ENCODE results near the gene RBM20. TPM values are rescaled to one million over a fixed set of nuclear protein-coding genes. Genes with fewer than 3 reads are reported as not detected.

The RBM20 gene
- polyA plus RNA-seq, 1 donor (not counting 4 experiments of a cell fraction or from before 2014, with no cell fraction given): 0.01 TPM

DNA sequence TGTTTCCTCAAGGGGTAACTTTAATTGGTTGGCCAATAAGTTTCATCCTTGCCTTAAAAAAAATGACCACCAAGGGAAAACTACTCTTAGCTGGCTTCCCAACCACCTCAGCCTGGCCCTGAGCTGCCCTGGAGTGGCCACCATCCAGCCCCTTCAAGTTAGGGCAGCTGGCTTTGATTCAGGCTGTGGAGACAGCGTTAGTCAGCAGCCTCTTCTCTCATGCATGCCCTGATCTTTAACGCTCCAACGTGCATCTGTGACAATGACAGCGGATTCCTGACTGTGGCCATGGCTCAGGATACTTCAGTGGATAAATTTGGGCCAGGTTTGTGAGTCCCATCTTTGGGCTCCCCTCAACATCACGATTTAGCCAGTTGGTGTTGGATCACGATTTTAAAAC lies 111.6 kb downstream of the RBM20 start:
- Histone ChIP-seq H4K20me1 (ENCODE audit: control insufficient read depth, extremely low read depth, insufficient read depth, low read length) (no peaks in the 10 kb centered on the region), H2AFZ (ENCODE audit: control insufficient read depth, low read length) (no peak overlapping the region), H3K4me1 (ENCODE audit: control insufficient read depth, extremely low read depth, insufficient read depth, low read length) (peaks cover 13% of the 10 kb centered on the region), H3K27ac (ENCODE audit: control insufficient read depth, insufficient read depth, low read length) (no peak overlapping the region), H3K36me3 (ENCODE audit: control insufficient read depth in 2 of 2, extremely low read depth in 1 of 2, insufficient read depth in 2 of 2, low read length in 2 of 2) (no peaks in the 10 kb centered on the region), H3K79me2 (ENCODE audit: control insufficient read depth, insufficient read depth, low read length) (no peaks in the 10 kb centered on the region), H3K4me3 (ENCODE audit: control insufficient read depth in 2 of 3, extremely low read depth in 1 of 3, insufficient read depth in 2 of 3, low read depth in 1 of 3, low read length in 3 of 3) (no peak overlapping the region), H3K9me3 (ENCODE audit: control insufficient read depth, low read depth, low read length) (no peaks in the 10 kb centered on the region), H3K9me1 (ENCODE audit: control insufficient read depth, extremely low read depth, insufficient read depth, low read length) (no peaks in the 10 kb centered on the region), H3K9ac (ENCODE audit: control insufficient read depth, extremely low read depth, insufficient read depth, low read length) (no peak overlapping the region), H3K27me3 (ENCODE audit: control insufficient read depth, extremely low read depth, insufficient read depth, low read length) (no peaks in the 10 kb centered on the region), H3K4me2 (ENCODE audit: control insufficient read depth, extremely low read depth, insufficient read depth, low read depth, low read length) (no peak overlapping the region)
- FAIRE-seq (no peak), DNase-seq (ENCODE audit: low read depth, low spot score) (no peak)
- dilution Hi-C loops (cut with MboI; ENCODE audit: extremely low pct_ligation_motif_present, low sequenced_read_pairs): no loop called here
- TF ChIP-seq EZH2 (IDR thresholded peaks at IDR 0.05; ENCODE audit: low read length): no peak
- TF ChIP-seq, protein P1, sequence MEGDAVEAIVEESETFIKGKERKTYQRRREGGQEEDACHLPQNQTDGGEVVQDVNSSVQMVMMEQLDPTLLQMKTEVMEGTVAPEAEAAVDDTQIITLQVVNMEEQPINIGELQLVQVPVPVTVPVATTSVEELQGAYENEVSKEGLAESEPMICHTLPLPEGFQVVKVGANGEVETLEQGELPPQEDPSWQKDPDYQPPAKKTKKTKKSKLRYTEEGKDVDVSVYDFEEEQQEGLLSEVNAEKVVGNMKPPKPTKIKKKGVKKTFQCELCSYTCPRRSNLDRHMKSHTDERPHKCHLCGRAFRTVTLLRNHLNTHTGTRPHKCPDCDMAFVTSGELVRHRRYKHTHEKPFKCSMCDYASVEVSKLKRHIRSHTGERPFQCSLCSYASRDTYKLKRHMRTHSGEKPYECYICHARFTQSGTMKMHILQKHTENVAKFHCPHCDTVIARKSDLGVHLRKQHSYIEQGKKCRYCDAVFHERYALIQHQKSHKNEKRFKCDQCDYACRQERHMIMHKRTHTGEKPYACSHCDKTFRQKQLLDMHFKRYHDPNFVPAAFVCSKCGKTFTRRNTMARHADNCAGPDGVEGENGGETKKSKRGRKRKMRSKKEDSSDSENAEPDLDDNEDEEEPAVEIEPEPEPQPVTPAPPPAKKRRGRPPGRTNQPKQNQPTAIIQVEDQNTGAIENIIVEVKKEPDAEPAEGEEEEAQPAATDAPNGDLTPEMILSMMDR (optimal IDR thresholded peaks at IDR 0.05 in 1 of 3, IDR thresholded peaks at IDR 0.05 in 1 of 3, conservative IDR thresholded peaks at IDR 0.05 in 1 of 3; ENCODE audit: extremely low read depth in 1 of 3, insufficient read depth in 2 of 3, low read length in 3 of 3): no peak

DNA sequence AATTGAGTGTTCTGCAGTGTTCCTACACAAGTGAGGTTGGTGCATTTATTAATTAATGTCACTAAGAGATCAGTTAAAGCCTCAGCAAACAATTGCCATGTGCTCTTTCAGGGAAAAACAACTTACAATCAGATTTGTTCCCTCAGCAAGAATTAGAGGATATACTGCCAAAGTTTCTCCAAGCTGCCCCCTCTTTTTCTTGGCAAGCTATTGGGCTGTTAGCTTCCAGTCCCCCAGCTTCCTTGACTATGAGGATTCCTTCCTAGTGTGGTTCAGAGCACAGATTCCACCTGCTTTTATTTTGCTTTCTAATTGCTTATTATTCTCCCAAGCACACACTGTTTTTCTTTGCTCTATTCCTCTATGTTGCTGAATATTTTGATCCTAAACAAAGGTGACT lies 112.7 kb downstream of the RBM20 start:
- H3K4me2 ChIP-seq (ENCODE audit: control insufficient read depth, extremely low read depth, insufficient read depth, low read depth, low read length): no peak overlapping the region
- H3K79me2 ChIP-seq (ENCODE audit: control insufficient read depth, insufficient read depth, low read length): no peaks in the 10 kb centered on the region

More for the DNA sequence above, 112.7 kb downstream of the RBM20 start:
- Histone ChIP-seq H3K27me3 (ENCODE audit: control insufficient read depth, extremely low read depth, insufficient read depth, low read length) (no peaks in the 10 kb centered on the region), H3K4me1 (ENCODE audit: control insufficient read depth, extremely low read depth, insufficient read depth, low read length) (peaks cover 13% of the 10 kb centered on the region), H3K4me3 (ENCODE audit: control insufficient read depth in 2 of 3, extremely low read depth in 1 of 3, insufficient read depth in 2 of 3, low read depth in 1 of 3, low read length in 3 of 3) (no peak overlapping the region), H3K9ac (ENCODE audit: control insufficient read depth, extremely low read depth, insufficient read depth, low read length) (no peak overlapping the region), H2AFZ (ENCODE audit: control insufficient read depth, low read length) (no peak overlapping the region), H3K9me3 (ENCODE audit: control insufficient read depth, low read depth, low read length) (no peaks in the 10 kb centered on the region), H3K27ac (ENCODE audit: control insufficient read depth, insufficient read depth, low read length) (no peak overlapping the region), H4K20me1 (ENCODE audit: control insufficient read depth, extremely low read depth, insufficient read depth, low read length) (no peaks in the 10 kb centered on the region), H3K9me1 (ENCODE audit: control insufficient read depth, extremely low read depth, insufficient read depth, low read length) (no peaks in the 10 kb centered on the region), H3K36me3 (ENCODE audit: control insufficient read depth in 2 of 2, extremely low read depth in 1 of 2, insufficient read depth in 2 of 2, low read length in 2 of 2) (no peaks in the 10 kb centered on the region)
- TF ChIP-seq EZH2 (IDR thresholded peaks at IDR 0.05; ENCODE audit: low read length): no peak
- TF ChIP-seq, protein P1 (optimal IDR thresholded peaks at IDR 0.05 in 1 of 3, IDR thresholded peaks at IDR 0.05 in 1 of 3, conservative IDR thresholded peaks at IDR 0.05 in 1 of 3; ENCODE audit: extremely low read depth in 1 of 3, insufficient read depth in 2 of 3, low read length in 3 of 3): no peak
- no peak for FAIRE-seq
- no peak for DNase-seq (ENCODE audit: low read depth, low spot score)
- dilution Hi-C loops (cut with MboI; ENCODE audit: extremely low pct_ligation_motif_present, low sequenced_read_pairs): no loop called here

Measured in keratinocyte (primary cell).